Medulla oblongata (tissue), 1 donor: ENCODE results near the gene EGLN1.

Source experiments
- DNase-seq: peaks from one replicate; pipeline ENCODE4 v3.0.0-alpha.2; 2015; ENCODE audit errors: extremely low spot score

EGLN1 gene

GRCh38 chr1:231396643-231397042 lies 25.4 kb downstream of the EGLN1 start:
- no peak for DNase-seq

GRCh38 chr1:231395998-231396390 lies 26.1 kb downstream of the EGLN1 start:
- no peak for DNase-seq

- DNase-seq = peak; percentile 56
Observed at GRCh38 chr1:231395076-231395997, 26.8 kb downstream of the EGLN1 start.

GRCh38 chr1:231393668-231394067 lies 28.4 kb downstream of the EGLN1 start:
- DNase-seq = no peak

GRCh38 chr1:231392389-231393131 lies 29.5 kb downstream of the EGLN1 start:
- DNase-seq = no peak

GRCh38 chr1:231390071-231390470 lies 32.0 kb downstream of the EGLN1 start:
- DNase-seq = no peak

GRCh38 chr1:231387770-231388669 lies 34.1 kb downstream of the EGLN1 start:
- DNase-seq = no peak

- DNase-seq = no peak
Observed at GRCh38 chr1:231386466-231386865, 35.6 kb downstream of the EGLN1 start.

- DNase-seq = no peak
Observed at GRCh38 chr1:231385416-231385748, 36.7 kb downstream of the EGLN1 start.

GRCh38 chr1:231384696-231385415 lies 37.2 kb downstream of the EGLN1 start:
- no peak for DNase-seq

GRCh38 chr1:231383159-231383860 lies 38.8 kb downstream of the EGLN1 start:
- DNase-seq = no peak

- DNase-seq = no peak
Observed at GRCh38 chr1:231382426-231382825, 39.7 kb downstream of the EGLN1 start.

GRCh38 chr1:231381729-231382128 lies 40.4 kb downstream of the EGLN1 start:
- no peak for DNase-seq

- no peak for DNase-seq
Observed at GRCh38 chr1:231376875-231377549, 45.1 kb downstream of the EGLN1 start.

GRCh38 chr1:231376101-231376500 lies 46.0 kb downstream of the EGLN1 start:
- no peak for DNase-seq

GRCh38 chr1:231374394-231374793 lies 47.7 kb downstream of the EGLN1 start:
- no peak for DNase-seq

- DNase-seq = no peak
Observed at GRCh38 chr1:231372501-231372900, 49.6 kb downstream of the EGLN1 start.

- peak; percentile 78 for DNase-seq
Observed at GRCh38 chr1:231369282-231369681, 52.8 kb downstream of the EGLN1 start.

GRCh38 chr1:231364192-231364591 lies 57.9 kb downstream of the EGLN1 start:
- no peak for DNase-seq

- no peak for DNase-seq
Observed at GRCh38 chr1:231363624-231364023, 58.5 kb downstream of the EGLN1 start.
